Mammary microvascular endothelial cell (primary cell): ENCODE data around the gene NR1H3. TPM values are rescaled to one million over a fixed set of nuclear protein-coding genes. Genes with fewer than 3 reads are reported as not detected.

Experiments
- total RNA-seq: library from RNA; depleted of rRNA; stranded (reverse); fragments of >200 nt; gene quantifications from 2 replicates; pipeline ENCODE4 v1.2.3, GENCODE V29; 2015

The NR1H3 gene
- total RNA-seq = 7.9 and 9.7 TPM in 2 replicates

DNA sequence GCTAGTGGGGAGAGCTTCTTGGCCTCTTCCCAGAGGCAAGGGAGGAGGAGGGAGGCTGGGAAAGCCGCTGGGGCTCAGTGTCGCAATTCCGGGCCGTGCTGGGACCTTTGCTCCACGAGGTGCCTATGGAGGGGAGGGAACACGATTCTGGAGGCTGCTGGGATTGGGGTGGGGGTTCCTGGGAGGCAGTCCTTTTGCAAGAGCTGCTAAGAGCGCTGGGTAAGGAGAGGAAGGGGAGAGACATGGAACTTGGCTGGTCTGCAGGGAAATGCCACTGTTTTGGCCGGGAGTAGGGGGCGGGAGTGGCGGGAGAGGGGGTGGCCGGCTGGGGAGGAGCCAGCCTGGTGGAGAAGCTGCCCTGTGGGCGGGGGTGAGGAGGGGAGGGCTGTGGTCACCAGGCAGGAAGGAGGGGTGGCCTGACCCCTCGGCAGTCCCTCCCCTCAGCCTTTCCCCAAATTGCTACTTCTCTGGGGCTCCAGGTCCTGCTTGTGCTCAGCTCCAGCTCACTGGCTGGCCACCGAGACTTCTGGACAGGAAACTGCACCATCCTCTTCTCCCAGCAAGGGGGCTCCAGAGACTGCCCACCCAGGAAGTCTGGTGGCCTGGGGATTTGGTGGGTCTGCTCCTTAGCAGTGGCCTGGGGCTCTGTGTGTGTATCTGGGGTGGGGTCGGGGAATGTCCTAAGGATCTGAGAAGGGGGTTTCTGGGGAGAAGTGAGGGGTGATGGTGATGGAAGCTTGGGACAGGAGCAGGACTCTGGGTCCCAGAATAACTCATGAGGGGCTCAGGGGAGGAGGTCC, at the start of gene NR1H3:
NR1H3 (plus strand) TSS at position 480 of the 800 bp plus-strand sequence. CDS start 1,221 bp downstream, outside the sequence.

DNA sequence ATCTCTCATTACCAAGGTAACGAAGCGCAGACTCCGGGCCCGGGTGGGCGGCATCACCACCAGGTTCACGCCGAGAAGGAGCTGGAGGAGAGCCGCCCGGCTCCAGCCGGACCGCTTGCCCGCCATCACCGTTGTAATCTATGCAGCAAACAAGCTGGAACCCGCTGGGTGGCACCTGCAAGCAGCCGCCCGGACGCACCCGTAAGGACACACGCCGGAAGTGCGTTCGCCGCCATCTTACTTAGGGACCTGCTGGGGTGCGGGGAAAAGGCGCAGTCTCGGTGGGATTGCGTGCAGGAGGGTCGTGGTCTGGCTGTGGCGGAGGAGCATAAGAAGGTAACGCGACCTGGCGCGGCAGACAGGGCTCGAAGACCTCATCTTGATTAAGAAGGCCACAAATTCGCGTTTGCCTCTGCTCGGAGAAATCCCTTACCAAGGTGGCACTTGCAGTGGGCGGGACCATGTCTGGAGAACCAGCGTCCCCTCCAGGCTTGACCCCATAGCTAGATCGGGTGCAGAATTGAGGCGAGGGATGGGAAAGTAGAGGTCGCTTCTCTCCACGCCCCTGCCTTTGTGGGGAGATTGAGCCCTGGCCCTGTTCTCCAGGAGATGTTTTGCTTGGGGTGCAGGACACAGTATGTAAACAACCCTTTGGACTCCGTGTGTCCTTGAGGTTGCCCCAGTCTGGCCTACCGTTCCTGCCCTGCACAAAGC, 9.0 kb upstream of the NR1H3 start, which contains the start of gene ACP2:
ACP2 (minus strand) TSS at position 151 of the 714 bp plus-strand sequence; CDS start at position 126, 25 bp downstream.

DNA sequence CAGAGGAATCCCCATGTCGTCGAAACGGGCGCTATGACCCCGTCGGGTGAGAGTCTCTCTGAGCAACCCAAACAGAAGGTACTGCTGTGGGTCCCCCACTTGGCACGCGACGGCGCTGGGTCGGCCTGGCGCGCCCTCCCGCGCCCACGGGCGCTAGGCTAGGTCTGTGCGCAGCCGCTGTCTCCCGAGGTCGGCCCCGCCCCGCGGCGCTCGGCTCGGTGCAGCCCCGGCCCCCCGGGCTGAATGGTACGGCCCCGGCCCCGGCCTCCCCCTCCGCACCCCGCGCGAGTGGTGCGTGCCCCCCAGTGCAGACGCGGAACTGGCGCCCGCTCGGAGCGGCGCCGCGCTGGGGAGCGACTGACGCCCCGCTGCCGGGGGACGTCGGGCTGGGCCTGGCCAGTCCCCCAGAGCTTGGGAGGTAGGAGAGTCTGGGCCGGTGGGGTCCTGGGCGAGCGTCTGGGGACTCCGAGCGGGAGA, 12.1 kb downstream of the NR1H3 start, which contains the start of gene MADD:
MADD (plus strand) TSS at position 305 of the 477 bp plus-strand sequence.

Other genes with a start within 250 kb of the NR1H3 start
- 128 and 138 TPM in 2 replicates for gene ARFGAP2, start 81.1 kb upstream of the NR1H3 start, total RNA-seq
- 8.3 and 12.8 TPM in 2 replicates for gene PACSIN3, start 71.6 kb upstream of the NR1H3 start, total RNA-seq
- gene DDB2, start 43.0 kb upstream of the NR1H3 start, total RNA-seq = 92.5 and 96.3 TPM in 2 replicates
- 40.8 and 46.3 TPM in 2 replicates for gene ACP2, start 9.2 kb upstream of the NR1H3 start, total RNA-seq
- 15.3 and 15.6 TPM in 2 replicates for gene MADD, start 12.1 kb downstream of the NR1H3 start, total RNA-seq
- gene MYBPC3, start 94.7 kb downstream of the NR1H3 start, total RNA-seq = not detected in 2 replicates
- not detected in 2 replicates for gene SPI1, start 120.6 kb downstream of the NR1H3 start, total RNA-seq
- gene SLC39A13, start 150.6 kb downstream of the NR1H3 start, total RNA-seq = 99.1 and 101 TPM in 2 replicates
- 220 and 250 TPM in 2 replicates for gene PSMC3, start 168.4 kb downstream of the NR1H3 start, total RNA-seq
- not detected in 2 replicates for gene RAPSN, start 191.1 kb downstream of the NR1H3 start, total RNA-seq